Erythroblast (primary cell): Measurements from ENCODE around the gene POU6F1.
A peak's percentile ranks its signal among the peaks of the same experiment; 100 is the strongest.

ENCODE experiments used
- DNase-seq, 2 experiments: peaks; one replicate each; lab custom pipeline; 2025; lab: John Stamatoyannopoulos, UW
- GATA1 ChIP-seq: IDR thresholded peaks from 2 replicates; pipeline ENCODE4 v1.6.1; 2011; ENCODE audit warnings: low read depth, mild to moderate bottlenecking, control low read depth, low read length, moderate library complexity
- POLR2A ChIP-seq: IDR thresholded peaks from 2 replicates; pipeline ENCODE4 v1.6.1; 2011; ENCODE audit warnings: mild to moderate bottlenecking, low read length

Gene POU6F1

GRCh38 chr12:51218607-51219161 is 822 bp upstream of the POU6F1 start:
- DNase-seq, result peak; percentile 32 to 38
- TF ChIP-seq POLR2A (no peak), GATA1 (no peak)

- TF ChIP-seq GATA1 (no peak), POLR2A (no peak)
- peak; percentile 72 to 76 for DNase-seq
Observed at GRCh38 chr12:51217133-51217967, 512 bp downstream of the POU6F1 start.

- TF ChIP-seq GATA1 (no peak), POLR2A (no peak)
- no peak for DNase-seq
Observed at GRCh38 chr12:51216642-51217041, 1.2 kb downstream of the POU6F1 start.

GRCh38 chr12:51214895-51215294 is 3.0 kb downstream of the POU6F1 start:
- TF ChIP-seq POLR2A (no peak), GATA1 (no peak)
- no peak for DNase-seq

GRCh38 chr12:51210690-51211395 is 7.0 kb downstream of the POU6F1 start:
- DNase-seq, result no peak
- TF ChIP-seq POLR2A (no peak), GATA1 (no peak)

- no peak for TF ChIP-seq POLR2A
- TF ChIP-seq GATA1, result no peak
- DNase-seq, result no peak
Observed at GRCh38 chr12:51209259-51209658, 8.6 kb downstream of the POU6F1 start.

- no peak for DNase-seq
- TF ChIP-seq GATA1 (no peak), POLR2A (no peak)
Observed at GRCh38 chr12:51208016-51208660, 9.7 kb downstream of the POU6F1 start.

GRCh38 chr12:51205350-51205749 is 12.5 kb downstream of the POU6F1 start:
- DNase-seq, result no peak

GRCh38 chr12:51202718-51203117 is 15.1 kb downstream of the POU6F1 start:
- DNase-seq, result no peak
- TF ChIP-seq POLR2A, result no peak

More at GRCh38 chr12:51205350-51205749, 12.5 kb downstream of the POU6F1 start:
- TF ChIP-seq POLR2A, result no peak
- no peak for TF ChIP-seq GATA1

GRCh38 chr12:51200806-51201205 is 17.1 kb downstream of the POU6F1 start:
- no peak for TF ChIP-seq POLR2A
- TF ChIP-seq GATA1, result no peak
- DNase-seq, result no peak

GRCh38 chr12:51200156-51200555 is 17.7 kb downstream of the POU6F1 start:
- TF ChIP-seq GATA1, result no peak
- no peak for DNase-seq

GRCh38 chr12:51199366-51199945 is 18.4 kb downstream of the POU6F1 start:
- TF ChIP-seq POLR2A, result no peak
- TF ChIP-seq GATA1, result no peak
- DNase-seq, result no peak

- DNase-seq, result no peak
- TF ChIP-seq POLR2A, result no peak
- no peak for TF ChIP-seq GATA1
Observed at GRCh38 chr12:51198568-51199365, 19.1 kb downstream of the POU6F1 start.
